GM18505 (cell line): Measurements from ENCODE around the gene GHRHR.
A peak's percentile ranks its signal among the peaks of the same experiment; 100 is the strongest.

Experiments
- ATAC-seq: cut with Tn5 transposase; IDR thresholded peaks from one replicate; pipeline ENCODE4 v1.9.1; 2021; ENCODE audit not compliant: unreplicated experiment
- POLR2A ChIP-seq: IDR thresholded peaks from 4 replicates; pipeline ENCODE4 v1.6.1; 2011; ENCODE audit warnings: borderline replicate concordance; ENCODE audit not compliant: insufficient read depth, insufficient read length; ENCODE audit errors: extremely low read depth

GHRHR gene

DNA sequence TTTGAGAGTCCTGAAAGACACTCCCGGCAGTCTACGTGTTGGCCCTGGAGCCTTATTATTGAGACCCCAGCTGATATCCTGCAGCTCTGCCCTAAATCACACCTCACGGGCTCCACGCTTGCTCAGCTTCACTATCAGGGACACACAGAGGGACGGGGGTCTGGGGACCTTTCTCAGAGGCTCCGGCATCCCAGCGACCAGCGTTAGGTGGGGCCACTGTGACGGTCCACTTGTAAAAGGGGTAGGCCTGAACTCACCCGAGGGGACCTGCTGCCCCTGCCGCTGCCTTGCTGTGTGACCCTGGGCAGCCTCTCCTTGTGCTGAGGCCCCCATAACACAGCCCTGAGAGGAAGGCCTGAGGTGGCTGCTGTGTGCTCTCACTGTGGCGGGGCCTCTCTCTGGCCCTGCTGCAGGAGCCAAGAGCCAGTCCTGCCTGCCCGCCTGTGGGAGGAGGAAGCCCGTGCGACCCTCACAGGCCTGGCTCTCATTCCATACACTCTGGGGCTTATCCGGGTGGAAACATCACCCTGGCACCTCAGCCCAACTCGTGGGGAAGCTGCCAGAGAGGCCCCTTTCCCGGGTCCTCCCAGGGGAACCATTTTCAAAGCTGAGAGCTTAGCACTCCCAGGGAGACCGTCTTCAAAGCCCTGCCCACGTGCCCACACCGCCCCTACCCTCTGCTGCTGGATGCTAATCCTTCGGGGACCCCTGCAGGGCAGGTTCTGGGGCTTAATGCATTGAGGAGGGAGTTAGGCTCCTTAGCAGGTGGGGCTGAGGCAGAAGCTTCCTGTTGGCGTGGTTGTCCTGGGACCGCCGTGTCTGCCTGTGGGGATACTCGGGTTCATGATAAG is 30.4 kb upstream of the GHRHR start:
- TF ChIP-seq POLR2A, result no peak
- no peak for ATAC-seq

DNA sequence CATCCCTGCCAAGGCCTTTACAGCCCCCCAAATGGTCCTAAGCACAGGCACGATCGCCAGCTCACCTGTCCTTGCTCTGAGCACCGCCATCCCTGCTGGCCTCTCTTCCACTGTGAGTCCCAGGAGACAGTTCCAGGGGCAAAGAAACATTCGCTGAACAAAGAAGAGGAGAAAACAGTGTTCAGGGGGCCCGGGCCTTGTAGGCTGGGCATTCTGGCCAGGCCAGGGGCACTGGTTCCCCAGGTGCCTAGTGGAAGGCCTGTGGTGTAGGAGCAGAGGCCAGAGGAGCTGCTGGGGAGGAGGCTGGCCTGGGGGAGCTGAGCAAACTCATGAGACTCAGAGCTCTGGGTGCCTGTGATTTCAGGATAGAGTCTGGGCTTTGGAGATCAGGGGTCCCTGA is 29.5 kb upstream of the GHRHR start:
- no peak for ATAC-seq
- no peak for TF ChIP-seq POLR2A

DNA sequence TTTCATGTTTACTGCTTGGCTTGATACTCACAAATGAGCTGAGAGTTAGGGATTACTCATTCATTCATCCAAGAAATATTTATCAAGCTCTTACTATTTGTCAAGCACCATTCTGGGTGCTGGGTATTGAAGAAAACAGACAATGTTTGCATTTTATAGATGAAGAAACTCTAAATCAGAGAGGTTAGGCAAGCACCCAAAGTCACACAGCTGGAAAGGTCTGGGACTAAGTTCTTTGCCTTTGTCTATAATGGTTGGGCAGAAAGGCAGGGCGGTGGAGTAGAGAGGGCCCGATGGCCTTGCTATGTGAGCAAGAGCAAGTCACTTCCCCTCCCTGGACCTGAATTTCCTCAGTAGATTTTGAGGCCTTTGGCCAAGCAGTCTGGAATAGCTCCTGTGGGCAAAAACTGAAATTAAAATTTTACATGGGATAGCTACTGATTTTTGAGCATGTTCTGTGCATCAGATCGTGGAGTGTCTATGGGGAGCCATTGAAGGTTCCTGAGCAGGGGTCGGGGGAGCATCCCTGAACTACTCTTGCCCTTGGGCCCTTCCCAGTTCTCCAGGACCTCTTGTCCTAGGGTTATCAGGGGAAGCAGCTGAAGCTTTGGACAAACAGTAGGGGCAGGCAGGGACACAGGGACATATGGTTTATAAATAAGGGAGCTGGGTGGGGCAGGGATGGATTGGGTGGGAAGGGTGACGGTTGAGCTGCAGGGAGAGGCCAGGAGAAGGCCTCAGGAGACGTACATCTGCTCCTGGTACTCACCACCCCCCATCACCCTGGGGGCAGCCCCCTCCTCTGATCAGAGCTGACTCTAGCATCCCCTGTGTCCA is 28.8 kb upstream of the GHRHR start:
- ATAC-seq, result no peak
- TF ChIP-seq POLR2A, result no peak

DNA sequence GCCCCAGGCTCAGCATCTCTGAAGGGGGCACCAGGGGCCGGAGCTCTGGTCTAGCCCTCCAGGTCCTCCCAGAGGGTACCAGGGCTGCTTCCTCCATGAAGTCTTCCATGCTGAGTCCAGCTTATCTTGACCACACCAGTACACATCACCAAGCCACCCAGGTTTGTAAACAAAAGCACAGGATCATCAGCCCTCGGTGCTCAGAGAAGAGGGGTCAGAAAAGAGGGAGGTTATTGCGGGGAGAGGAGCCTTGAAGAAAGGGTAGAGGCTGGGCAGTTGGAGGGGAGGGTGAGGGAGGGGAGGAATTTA is 28.2 kb upstream of the GHRHR start:
- ATAC-seq, result no peak
- TF ChIP-seq POLR2A, result no peak

- no peak for ATAC-seq
Observed at GRCh38 chr7:30936650-30937245, 27.0 kb upstream of the GHRHR start.

DNA sequence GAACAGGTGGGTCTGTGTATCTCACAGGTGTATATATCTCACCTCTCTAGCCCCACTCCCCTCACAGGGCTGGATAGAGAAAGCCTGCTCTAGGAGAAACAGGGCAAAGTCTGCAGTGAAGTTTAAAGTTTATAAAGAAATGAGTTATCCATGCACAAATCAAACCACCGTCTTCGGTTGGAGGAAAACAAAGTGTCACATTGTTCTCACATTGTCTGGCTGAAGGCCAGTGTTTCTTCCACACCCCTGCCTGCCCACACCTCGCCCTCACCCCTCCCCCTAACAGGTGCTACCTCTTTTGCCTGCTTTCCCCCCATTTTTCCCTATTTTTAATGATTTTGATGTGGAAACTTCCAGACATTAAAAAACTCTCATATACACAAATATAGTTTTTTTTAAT is 26.3 kb upstream of the GHRHR start:
- TF ChIP-seq POLR2A, result no peak
- no peak for ATAC-seq

More at GRCh38 chr7:30936650-30937245, 27.0 kb upstream of the GHRHR start:
- TF ChIP-seq POLR2A, result no peak

DNA sequence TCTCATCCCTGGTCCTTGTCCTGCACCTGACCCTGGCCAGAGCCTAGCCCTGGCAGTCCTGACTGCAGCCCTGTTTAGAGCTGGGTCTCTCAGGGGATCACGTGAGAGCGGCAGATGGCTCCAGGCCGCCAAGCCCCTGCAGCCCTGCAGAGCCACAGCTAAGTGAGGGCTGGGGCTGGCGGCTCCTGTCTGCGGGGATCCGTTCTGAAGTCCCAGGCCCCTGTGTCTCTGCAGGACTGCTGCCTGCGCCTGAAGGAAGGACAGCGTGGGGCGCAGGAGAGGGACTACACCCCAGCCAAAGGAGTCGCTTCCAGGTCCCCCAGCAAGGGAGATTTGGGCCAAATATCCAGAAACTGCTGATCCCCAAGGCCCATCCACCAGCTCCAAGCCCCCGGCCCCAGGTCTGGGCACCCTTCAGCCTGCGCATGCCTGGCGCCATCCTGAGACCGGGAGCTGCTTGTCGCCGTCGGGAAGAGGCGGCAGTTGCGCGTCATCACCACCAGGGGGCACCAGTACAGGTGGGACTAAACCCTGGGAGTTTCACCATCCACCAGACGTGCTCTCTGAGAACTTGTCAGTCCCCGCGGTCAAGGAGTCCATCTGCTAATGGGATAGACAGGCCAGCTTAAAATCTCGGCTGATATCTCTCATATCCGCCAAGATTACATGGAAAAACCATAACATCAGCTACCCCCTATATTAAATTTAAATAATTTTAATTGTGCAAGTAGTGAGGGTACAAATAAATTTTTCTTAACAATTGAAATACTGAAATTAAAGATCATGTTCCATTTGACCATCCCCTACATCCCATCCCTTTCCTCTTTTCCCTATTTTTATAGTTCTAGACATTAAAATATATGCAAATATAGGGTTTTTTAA is 25.1 kb upstream of the GHRHR start:
- no peak for TF ChIP-seq POLR2A
- ATAC-seq, result peak; percentile 82

DNA sequence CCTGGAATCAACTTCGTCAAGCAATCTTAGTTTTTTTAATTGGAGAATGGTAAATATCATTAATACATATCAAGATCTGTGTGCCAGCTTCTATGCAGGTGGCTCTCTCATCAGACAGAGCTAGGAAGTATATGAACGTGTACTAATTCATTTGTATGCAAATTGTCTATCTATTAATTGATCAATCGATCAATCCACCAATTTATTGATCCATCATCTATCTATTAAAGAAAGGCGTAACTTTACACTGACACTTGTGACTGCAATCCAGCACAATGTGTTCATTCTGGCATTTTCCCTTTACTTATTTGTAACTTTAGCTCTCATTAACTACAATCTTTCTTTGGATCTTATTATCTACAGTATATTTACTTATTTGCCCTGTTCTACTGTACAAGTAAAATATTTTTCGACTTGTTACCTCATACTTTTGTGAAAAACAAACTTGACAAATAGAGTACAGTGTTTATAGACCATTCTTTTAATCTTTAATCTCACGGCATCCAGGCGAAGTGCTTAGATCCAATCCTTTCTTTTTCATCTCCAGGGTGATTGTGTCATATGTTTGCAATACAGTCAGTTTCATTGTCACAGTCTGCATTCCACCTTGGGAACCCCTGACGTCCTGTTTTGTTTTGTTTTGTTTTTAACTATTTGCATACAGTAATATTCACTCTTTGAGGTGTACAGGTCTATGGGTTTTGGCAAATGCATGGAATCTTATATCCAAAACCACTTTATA is 22.0 kb upstream of the GHRHR start:
- no peak for TF ChIP-seq POLR2A
- no peak for ATAC-seq

- no peak for ATAC-seq
- no peak for TF ChIP-seq POLR2A
Observed at GRCh38 chr7:30950197-30950596, 13.6 kb upstream of the GHRHR start.

DNA sequence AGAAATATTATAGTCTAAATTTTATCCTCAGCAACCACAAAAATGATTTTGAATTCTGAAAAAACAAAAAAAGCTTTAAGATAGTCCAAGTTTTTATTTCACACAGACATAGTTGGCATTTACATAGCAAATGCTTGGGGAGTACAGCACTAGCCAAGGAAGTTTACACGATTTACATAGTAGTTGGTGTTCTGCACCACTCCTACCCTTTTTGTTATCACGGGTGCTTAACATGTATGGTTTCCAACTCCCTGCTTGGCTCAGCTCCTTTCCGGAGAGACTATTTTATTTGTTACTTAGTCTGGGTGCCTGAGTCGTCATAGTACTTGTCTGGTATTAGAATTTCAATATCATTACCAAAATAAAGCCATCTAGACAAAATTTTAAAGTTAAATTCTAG is 8.8 kb upstream of the GHRHR start:
- TF ChIP-seq POLR2A, result no peak
- ATAC-seq, result no peak

- no peak for TF ChIP-seq POLR2A
- ATAC-seq, result no peak
Observed at GRCh38 chr7:30956704-30957103, 7.0 kb upstream of the GHRHR start.

DNA sequence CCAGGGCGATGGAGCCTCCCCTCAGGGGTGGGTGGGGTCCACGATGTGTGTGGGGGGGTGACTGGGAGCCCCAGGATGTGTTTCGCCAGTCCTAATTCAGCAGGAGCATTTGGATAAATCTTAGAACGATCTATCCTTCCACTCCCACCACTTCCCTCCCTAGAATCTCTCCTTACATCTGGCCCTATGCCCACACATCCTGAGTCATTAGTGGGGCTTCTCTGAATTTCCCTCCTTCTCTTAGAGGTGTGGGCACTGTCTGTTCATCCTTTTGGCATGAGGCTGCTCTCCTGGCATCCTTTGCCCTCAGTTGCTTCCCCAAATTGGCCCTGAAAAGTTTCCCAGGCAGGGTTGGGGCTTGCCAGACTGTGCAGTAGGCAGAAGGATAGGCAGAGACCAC is 1.6 kb downstream of the GHRHR start:
- no peak for ATAC-seq
- TF ChIP-seq POLR2A, result no peak

- TF ChIP-seq POLR2A, result no peak
- ATAC-seq, result no peak
Observed at GRCh38 chr7:30965883-30966282, 2.1 kb downstream of the GHRHR start.

GRCh38 chr7:30968294-30968693 is 4.5 kb downstream of the GHRHR start:
- TF ChIP-seq POLR2A, result no peak
- no peak for ATAC-seq
